ENCODE data around the gene CROCC2. TPM values are rescaled to one million over a fixed set of nuclear protein-coding genes. Genes with fewer than 3 reads are reported as not detected.

The CROCC2 gene
- total RNA-seq, 4 donors from 2014 or later, result not detected

- Histone ChIP-seq H3K9me3 (no peaks in the 10 kb centered on the region), H3K4me3 (no peak overlapping the region), H3K27me3 (peaks cover 40% of the 10 kb centered on the region), H3K27ac (no peak overlapping the region), H3K4me1 (peaks cover 0 to 17% (median 5%) of the 10 kb centered on the region in 4 donors), H3K36me3 (no peaks in the 10 kb centered on the region)
- in situ Hi-C loops (cut with MboI; ENCODE audit: low pct_ligation_motif_present in 1 of 4, low pct_unique_long_range_greater_than_20kb in 1 of 4, low sequenced_read_pairs in 3 of 4) (no loop called here), intact Hi-C loops (cut with DNase I; ENCODE audit: low total_unique reads) (no loop called here)
- TF ChIP-seq CTCF (IDR thresholded peaks at IDR 0.05), result peak; percentile 70 to 91 (median 81)
- TF ChIP-seq EP300 (IDR thresholded peaks at IDR 0.05; ENCODE audit: low read depth), result no peak
- TF ChIP-seq POLR2A (IDR thresholded peaks at IDR 0.05), result no peak
- no peak for TF ChIP-seq POLR2AphosphoS5 (IDR thresholded peaks at IDR 0.05)
- WGBS, 2 donors (ENCODE audit: low coverage in 1 of 2), result 0 to 52% methylated on average over 1 to 27 of the region's 36 CpGs
- peak; percentile 54 for DNase-seq
Observed at GRCh38 chr2:240913810-240914644, 7.9 kb downstream of the CROCC2 start.

GRCh38 chr2:240914645-240915525, 8.7 kb downstream of the CROCC2 start:
- Histone ChIP-seq H3K4me1 (peaks cover 0 to 17% (median 5%) of the 10 kb centered on the region in 4 donors), H3K36me3 (no peaks in the 10 kb centered on the region), H3K9me3 (no peaks in the 10 kb centered on the region), H3K27ac (no peak overlapping the region), H3K4me3 (no peak overlapping the region), H3K27me3 (peaks cover 32% of the 10 kb centered on the region)
- no peak for TF ChIP-seq POLR2AphosphoS5 (IDR thresholded peaks at IDR 0.05)
- TF ChIP-seq EP300 (IDR thresholded peaks at IDR 0.05; ENCODE audit: low read depth), result no peak
- no peak for TF ChIP-seq POLR2A (IDR thresholded peaks at IDR 0.05)
- TF ChIP-seq CTCF (IDR thresholded peaks at IDR 0.05), result no peak
- intact Hi-C loops (cut with DNase I; ENCODE audit: low total_unique reads) (no loop called here), in situ Hi-C loops (cut with MboI; ENCODE audit: low pct_ligation_motif_present in 1 of 4, low pct_unique_long_range_greater_than_20kb in 1 of 4, low sequenced_read_pairs in 3 of 4) (no loop called here)
- WGBS, 2 donors (ENCODE audit: low coverage in 1 of 2), result 63% methylated on average over 13 of the region's 25 CpGs; no CpG with 5 or more reads in 1 of the 2 donors
- DNase-seq, result no peak

- Histone ChIP-seq H3K36me3 (no peaks in the 10 kb centered on the region), H3K27ac (no peak overlapping the region), H3K4me1 (peaks cover 0 to 17% (median 5%) of the 10 kb centered on the region in 4 donors), H3K4me3 (no peak overlapping the region), H3K9me3 (no peaks in the 10 kb centered on the region), H3K27me3 (peaks cover 27% of the 10 kb centered on the region)
- DNase-seq, result no peak
- TF ChIP-seq EP300 (IDR thresholded peaks at IDR 0.05; ENCODE audit: low read depth), result no peak
- no peak for TF ChIP-seq POLR2AphosphoS5 (IDR thresholded peaks at IDR 0.05)
- TF ChIP-seq POLR2A (IDR thresholded peaks at IDR 0.05), result no peak
- no peak for TF ChIP-seq CTCF (IDR thresholded peaks at IDR 0.05)
- intact Hi-C loops (cut with DNase I; ENCODE audit: low total_unique reads) (no loop called here), in situ Hi-C loops (cut with MboI; ENCODE audit: low pct_ligation_motif_present in 1 of 4, low pct_unique_long_range_greater_than_20kb in 1 of 4, low sequenced_read_pairs in 3 of 4) (no loop called here)
- WGBS, 2 donors (ENCODE audit: low coverage in 1 of 2), result 28% methylated on average over 21 of the region's 34 CpGs; no CpG with 5 or more reads in 1 of the 2 donors
Observed at GRCh38 chr2:240915526-240916341, 9.6 kb downstream of the CROCC2 start.
